ES-I3 (cell line): ENCODE measurements around the gene FREY1.

Experiments
- H3K36me3 ChIP-seq: 2 replicates; pipeline ENCODE4 v1.6.1; 2013; ENCODE audit warnings: mild to moderate bottlenecking, low read length, control low read depth, moderate library complexity; ENCODE audit not compliant: insufficient read depth
- H3K4me1 ChIP-seq: 2 replicates; pipeline ENCODE4 v1.6.1; 2013; ENCODE audit warnings: mild to moderate bottlenecking, control low read depth, low read length; ENCODE audit not compliant: insufficient read depth
- H3K9ac ChIP-seq: 2 replicates; pipeline ENCODE4 v1.6.1; 2013; ENCODE audit warnings: low read depth, mild to moderate bottlenecking, low read length, moderate library complexity
- H3K9me3 ChIP-seq: 2 replicates; pipeline ENCODE4 v1.6.1; 2013; ENCODE audit warnings: mild to moderate bottlenecking, low read length, moderate library complexity; ENCODE audit not compliant: control insufficient read depth, insufficient read depth

Gene FREY1

DNA sequence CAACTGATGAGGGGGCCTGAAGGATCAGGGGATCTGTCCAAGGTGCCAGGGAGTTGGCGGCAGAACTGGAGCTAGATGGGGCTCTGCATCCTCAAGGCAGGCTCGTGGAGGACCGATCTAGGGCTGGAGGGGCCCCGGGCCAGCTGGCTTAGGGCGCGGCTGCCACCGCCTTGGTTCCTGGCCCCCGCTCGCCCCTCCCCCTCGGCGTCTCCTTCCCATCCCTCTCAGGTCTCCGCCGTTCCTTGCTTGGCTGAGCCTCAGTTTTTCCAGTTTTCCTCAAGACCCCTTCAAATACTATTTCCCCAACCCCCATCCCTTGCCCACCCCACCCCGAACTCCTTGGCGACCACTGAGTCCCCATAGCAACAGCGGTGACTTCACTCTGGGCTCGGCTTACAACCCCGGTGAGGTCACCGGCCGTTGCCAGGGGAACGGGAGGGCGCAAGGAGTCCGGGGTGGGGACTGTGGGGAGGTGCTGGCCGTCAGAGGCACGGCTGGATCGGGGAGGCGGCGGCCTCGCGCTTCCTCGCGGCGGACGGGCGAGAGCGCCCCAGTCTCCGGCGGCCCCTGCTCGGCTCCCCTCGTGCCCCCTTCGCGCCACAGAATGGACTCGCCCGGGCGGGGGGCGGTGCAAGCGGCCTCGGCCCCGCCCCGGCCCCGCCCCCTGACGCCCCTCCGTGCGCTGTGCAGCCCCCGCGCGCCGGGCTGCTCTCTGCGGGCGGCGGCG, 7.5 kb downstream of the FREY1 start:
- H3K9me3 ChIP-seq = no peaks in the 10 kb centered on the region
- peaks cover 10% of the 10 kb centered on the region; the same call in 1 of the 2 replicates for H3K4me1 ChIP-seq
- H3K9ac ChIP-seq = peak overlapping the region; percentile 66; the same call in 1 of the 2 replicates
- no peaks in the 10 kb centered on the region for H3K36me3 ChIP-seq

DNA sequence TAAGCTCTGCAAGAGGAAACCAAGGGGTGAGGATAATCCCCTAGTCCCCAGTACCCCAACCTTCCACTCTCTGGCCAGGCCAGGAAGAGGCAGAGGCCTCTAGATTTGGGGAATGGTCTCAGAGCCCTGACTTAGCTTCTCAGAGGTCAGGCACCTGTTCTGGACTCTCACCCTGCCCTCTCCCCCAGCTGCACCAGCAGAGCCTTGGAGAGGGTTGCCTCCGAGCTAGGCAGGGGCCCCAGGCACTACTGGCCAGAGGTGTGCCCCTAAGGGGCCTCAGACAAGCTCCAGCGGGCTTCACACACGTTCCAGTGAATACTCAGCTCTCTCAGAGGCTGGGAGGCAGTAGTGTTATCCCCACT, 8.0 kb downstream of the FREY1 start:
- Histone ChIP-seq H3K9ac (peak overlapping the region; percentile 66; the same call in 1 of the 2 replicates), H3K36me3 (no peaks in the 10 kb centered on the region), H3K9me3 (no peaks in the 10 kb centered on the region), H3K4me1 (peaks cover 10% of the 10 kb centered on the region; the same call in 1 of the 2 replicates)

DNA sequence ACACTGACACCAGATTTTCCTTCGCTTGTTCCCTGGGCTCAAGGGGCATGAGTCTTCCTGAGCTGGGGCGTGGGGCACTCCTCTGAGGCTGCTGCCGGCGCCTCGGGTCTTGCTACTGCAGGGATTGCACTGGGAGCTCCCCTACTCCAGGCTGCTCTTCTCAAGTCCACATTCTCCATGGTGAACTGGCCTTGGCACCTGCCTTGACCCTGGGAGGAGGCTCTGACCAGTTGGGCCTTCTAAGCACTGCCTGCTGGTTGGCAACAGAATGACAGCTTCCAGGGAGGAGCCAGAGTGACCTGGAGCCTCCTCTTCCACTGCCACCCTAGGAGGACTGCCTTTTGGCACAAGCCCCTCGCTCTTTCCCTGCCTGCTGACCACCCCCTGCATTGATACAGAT, 9.5 kb downstream of the FREY1 start:
- Histone ChIP-seq H3K9ac (no peak overlapping the region), H3K9me3 (no peaks in the 10 kb centered on the region), H3K4me1 (peaks cover 13% of the 10 kb centered on the region; the same call in 1 of the 2 replicates), H3K36me3 (no peaks in the 10 kb centered on the region)

DNA sequence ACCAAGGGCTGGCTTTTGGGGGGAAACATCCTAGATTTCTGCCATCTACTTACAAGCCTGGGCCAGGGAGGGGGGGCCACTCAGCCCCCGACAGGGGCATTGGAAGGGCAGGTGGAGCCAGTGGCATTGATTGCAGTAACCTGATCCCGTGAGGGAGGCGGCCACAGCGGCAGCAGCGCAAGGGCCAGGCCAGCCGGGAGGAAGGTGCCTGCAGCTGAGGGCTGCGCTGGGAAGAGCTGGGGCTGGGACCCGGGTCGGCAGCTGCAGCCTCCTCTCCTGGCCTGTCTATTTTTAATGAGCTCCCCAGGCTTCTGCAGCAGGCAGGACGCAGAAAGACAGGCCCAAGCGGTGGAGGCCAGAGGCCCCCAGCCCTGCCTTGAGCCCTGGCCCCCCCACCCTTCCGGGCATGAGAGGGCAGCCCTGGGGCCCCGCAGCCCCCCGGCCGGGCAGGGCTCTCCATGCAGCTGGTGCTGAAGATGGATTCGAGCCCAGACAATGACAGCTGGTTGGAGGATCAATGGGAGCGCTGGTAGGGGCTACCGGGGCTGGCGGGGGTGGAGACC, 10.6 kb downstream of the FREY1 start:
- Histone ChIP-seq H3K9me3 (no peaks in the 10 kb centered on the region), H3K4me1 (peaks cover 13% of the 10 kb centered on the region; the same call in 1 of the 2 replicates), H3K36me3 (no peaks in the 10 kb centered on the region), H3K9ac (no peak overlapping the region)

DNA sequence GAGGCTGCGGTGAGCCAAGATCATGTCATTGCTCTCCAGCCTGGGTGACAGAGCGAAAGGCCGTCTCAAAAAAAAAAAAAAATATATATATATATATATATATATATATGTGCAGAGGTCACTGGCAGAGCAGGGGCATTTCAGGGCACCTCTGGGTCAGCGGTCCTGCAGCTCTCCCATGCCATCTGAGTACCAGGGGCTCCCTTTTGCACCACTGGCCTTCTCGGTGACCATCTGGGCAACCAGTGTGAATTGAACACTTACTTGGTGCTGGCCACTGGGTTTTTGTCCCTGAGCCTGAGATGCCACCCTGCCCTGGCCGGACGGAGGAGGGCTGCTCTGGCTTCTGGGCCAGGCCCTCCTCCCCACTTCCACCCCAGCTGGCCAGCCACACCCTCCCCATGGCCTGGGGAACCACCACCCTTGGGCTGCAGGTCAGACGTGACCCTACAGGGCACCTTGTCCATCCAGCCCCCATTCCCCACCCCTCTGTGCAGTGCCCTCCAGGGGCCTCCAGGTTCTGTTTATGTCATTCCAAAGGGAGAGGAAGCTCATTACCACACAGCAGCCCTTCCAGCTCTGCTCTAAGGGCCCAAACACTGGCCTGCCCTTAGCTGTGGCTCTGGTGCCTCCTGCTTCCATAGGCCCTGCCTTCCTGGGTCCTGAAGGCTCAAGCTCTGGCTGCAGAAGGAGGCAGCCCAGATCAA, 11.4 kb downstream of the FREY1 start:
- no peak overlapping the region for H3K9ac ChIP-seq
- peaks cover 13% of the 10 kb centered on the region; the same call in 1 of the 2 replicates for H3K4me1 ChIP-seq
- H3K36me3 ChIP-seq = no peaks in the 10 kb centered on the region
- H3K9me3 ChIP-seq = no peaks in the 10 kb centered on the region

DNA sequence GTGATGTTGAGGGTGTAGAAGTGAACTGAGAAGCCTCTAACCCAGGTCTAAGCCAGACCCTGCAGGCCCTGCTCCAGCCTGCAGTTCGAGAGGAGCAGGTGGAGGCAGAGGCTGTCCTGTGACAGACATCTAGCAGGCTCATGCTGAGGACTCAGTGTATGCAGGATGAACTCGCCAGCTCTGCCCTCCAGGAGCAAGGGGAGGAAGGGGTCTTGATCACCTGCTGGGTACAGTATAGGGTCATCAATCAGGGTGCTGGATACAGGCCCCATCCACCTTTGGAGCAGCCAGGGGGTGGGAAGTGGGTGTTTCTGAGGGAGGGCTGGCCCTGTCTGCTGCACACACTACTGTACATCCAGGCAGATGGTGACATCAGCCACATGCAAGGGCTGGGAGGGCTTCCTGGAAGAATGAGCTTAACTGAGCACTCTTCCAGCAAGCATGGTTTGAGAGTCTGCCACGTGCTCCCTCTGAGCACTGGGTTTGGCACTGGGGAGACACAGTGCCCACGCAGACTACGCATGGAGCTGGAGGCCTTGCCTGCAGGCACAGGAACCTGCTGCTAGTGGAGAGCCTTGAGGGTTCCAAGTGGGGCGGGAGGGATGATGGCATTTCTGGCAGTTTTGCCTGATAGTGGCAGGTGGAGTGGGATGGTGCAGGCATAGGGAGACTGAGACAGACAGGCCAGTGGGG, 12.4 kb downstream of the FREY1 start:
- no peak overlapping the region for H3K9ac ChIP-seq
- H3K36me3 ChIP-seq = no peaks in the 10 kb centered on the region
- H3K9me3 ChIP-seq = no peaks in the 10 kb centered on the region
- peaks cover 13% of the 10 kb centered on the region; the same call in 1 of the 2 replicates for H3K4me1 ChIP-seq

DNA sequence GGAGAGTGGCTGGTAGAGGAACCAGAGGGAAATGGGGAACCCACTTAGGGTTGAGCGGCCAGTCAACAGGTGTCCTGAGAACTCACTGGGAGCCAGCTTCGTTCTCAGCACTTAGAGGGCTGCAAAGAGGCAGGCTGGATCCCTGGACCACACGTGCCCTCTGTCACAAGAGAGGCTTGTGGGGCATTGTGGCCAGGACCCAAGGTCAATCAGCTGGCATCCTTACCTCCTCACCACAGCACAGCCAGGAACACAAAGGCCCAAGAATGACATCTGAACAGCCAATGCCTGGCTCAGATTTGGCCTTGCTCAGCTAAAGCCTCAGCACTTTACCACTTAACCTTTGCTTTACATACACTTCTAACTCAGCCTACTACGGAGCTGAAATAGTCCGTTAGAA, 14.2 kb downstream of the FREY1 start:
- Histone ChIP-seq H3K4me1 (peaks cover 7% of the 10 kb centered on the region; the same call in 1 of the 2 replicates), H3K9ac (no peak overlapping the region), H3K36me3 (no peaks in the 10 kb centered on the region), H3K9me3 (no peaks in the 10 kb centered on the region)

DNA sequence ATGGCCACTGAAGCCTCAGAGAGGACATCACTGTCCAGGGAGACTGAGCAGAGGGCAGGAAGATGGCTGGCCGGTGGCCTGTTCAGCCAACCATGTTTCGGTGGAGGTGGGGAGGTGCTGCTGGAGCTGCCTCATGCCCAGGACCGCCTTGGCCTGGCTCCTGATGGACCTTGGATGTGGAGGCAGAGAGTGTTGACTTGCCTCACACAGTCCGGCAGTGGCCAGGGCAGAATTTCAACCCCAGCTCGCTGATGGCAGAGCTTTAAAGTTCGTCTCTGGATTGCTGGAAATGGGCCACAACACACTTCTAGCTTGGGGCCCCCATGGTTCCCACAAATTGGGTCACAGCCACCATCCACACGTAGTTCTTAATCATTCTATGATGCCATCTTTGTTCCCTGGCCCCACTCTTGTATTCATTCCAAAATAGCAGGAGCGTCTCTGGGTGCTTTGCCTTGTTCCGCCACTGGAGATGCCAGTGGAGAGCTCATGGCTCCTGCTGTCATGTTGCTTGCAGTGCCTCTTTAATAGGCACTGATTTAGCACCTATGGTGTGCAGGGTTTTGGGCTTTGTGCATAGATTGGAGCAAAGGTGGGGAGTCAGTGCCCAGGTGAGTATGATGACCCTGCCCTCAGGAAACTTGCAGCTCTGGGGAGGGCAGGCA, 16.1 kb downstream of the FREY1 start:
- H3K36me3 ChIP-seq = no peaks in the 10 kb centered on the region
- no peak overlapping the region for H3K9ac ChIP-seq
- no peaks in the 10 kb centered on the region for H3K9me3 ChIP-seq
- H3K4me1 ChIP-seq = peaks cover 3% of the 10 kb centered on the region; the same call in 1 of the 2 replicates

DNA sequence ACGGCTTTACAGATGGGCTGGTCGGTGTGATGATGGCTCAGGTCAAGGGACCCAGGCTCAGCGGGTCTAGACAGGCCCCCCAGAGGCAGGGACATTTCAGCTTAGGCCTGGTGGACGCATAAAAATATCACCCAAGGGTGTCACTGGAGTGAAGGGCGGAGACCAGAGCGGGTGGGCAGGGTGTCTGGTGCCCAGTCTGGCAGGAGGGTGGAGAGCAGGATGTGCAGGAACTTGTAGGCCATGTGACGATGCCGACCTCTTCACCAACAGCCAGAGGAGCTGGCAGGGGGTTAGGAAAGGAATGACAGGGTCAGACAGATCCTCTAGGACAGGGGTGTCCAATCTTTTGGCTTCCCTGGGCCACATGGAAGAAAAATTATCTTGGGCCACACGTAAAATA, 17.1 kb downstream of the FREY1 start:
- no peaks in the 10 kb centered on the region for H3K36me3 ChIP-seq

DNA sequence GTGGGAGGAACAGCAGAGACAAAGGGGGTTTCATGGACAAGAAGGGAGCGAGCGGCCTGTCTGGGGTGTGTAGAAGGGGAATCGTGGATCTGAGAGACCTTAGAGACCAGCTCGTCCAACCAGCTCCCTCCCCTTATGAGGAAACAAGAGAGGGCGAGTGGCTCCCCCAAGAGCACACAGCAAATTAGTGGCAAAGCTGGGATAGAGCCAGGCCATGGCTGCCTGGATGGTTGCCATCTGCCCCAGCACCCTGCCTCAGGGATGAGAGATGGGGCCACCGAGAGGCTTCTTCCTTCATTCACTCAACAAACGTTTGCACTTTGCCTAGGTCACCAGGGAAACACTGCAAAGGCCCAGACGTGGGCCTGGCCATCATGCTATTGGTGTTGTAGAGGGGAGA, 17.5 kb downstream of the FREY1 start:
- Histone ChIP-seq H3K4me1 (0 out of 2 replicates have a peak, but pooled peaks cover 3% of the 10 kb centered on the region), H3K9ac (no peak overlapping the region), H3K36me3 (no peaks in the 10 kb centered on the region), H3K9me3 (no peaks in the 10 kb centered on the region)

More for the DNA sequence above, 17.1 kb downstream of the FREY1 start:
- Histone ChIP-seq H3K9ac (no peak overlapping the region), H3K9me3 (no peaks in the 10 kb centered on the region), H3K4me1 (0 out of 2 replicates have a peak, but pooled peaks cover 3% of the 10 kb centered on the region)

DNA sequence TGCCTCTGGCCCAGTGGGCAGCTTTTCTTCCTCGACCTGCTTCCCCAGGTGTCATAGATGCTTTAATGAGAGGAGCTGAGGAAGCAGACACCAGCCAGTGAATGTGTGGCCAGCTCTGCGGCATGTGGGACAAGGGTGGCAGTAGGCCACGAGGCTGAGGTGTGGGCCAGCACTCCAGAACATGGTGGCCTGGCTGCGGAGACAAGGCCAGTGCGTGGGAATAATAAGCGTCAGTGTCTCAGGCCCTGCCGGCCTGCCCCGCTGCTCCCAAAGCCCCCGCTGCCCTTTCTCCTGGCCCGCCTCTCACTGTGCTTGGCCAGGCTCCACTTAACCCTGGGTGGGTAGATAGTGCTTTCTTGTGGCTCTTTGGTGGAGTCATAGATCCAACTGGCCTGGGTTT, 19.5 kb downstream of the FREY1 start:
- no peaks in the 10 kb centered on the region for H3K4me1 ChIP-seq
- H3K9me3 ChIP-seq = no peaks in the 10 kb centered on the region
- no peak overlapping the region for H3K9ac ChIP-seq
- no peaks in the 10 kb centered on the region for H3K36me3 ChIP-seq

DNA sequence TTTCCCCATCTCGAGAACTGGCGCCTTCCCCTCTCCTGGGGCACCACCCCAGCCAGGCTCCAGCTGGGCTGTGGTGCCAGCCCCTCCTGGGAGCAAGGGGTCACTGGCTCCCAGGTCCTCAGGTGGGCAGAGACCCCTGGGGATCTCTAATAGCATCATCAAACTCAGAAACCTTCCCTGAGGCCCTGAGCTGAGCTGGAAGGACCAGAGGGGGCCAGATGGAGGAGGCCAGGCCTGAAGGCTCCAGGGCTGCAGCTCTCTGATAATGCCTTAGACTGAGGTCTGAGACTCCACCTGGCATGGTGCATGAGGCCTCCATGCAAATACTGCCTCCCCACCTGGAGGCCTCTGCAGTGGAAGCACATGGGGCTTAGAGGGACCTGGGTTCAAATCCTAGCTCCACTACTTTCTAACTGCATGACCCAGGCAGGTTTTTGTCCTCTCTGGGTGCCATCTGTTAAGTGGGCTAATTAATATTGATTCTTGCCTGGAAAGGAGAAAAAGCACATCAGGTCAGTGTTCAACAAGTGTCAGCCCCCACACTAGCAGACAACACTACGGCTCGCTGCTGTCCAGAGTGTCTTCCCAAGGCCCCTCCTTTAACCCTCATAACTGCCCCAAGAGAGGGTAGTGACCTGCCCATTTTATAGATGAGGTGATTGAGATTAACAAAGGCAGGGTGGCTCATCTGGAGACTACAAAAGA, 20.1 kb downstream of the FREY1 start:
- no peaks in the 10 kb centered on the region for H3K4me1 ChIP-seq
- no peaks in the 10 kb centered on the region for H3K36me3 ChIP-seq
- no peak overlapping the region for H3K9ac ChIP-seq
- no peaks in the 10 kb centered on the region for H3K9me3 ChIP-seq

DNA sequence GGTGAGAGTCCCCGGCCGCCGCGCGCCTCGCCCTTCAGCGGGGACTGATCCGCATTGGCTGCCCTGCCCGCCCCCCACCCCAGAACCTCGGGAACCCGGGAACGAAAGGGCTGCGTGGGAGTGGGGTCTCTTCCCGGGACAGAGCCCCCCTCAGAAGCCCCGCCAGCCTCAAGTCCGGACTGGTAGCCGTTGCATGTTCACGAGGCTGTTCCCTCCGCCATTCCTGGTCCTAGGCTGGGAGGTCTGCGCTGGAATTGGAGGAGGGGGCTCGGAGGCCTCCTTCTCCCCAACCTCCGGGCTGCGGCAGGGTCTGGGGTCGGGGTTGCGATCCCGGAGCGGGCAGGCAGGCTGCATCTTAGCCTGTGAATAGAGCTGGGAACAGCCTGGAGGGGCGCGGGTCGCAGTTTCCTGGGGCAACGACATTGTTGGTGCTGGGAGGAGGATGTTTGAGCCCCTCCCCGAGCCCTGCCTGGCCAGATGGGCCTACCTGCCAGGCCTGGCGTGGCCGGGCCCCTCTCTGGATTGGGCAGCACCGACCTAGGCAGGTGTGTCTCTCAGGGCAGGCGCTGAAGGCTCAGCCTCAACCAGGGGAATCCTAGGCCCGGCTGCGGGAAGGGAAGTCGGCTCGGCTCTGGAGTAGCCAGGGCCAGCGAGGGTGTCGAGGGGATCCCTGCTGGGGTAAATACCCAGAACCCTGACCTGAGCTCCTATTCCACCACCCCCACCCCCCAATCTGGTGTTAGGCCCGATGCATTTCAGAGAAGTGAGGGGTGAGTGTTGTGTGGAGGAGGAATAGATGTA, 20.9 kb downstream of the FREY1 start:
- Histone ChIP-seq H3K9ac (peak overlapping the region; percentile 71), H3K9me3 (no peaks in the 10 kb centered on the region), H3K4me1 (no peaks in the 10 kb centered on the region), H3K36me3 (no peaks in the 10 kb centered on the region; the same call in 1 of the 2 replicates)
